ENCODE results near the gene PCNX4.
"Not testable (repeated sequence)": the region's sequence is repeated elsewhere in the genome, so short reads cannot be mapped to it uniquely, and the experiment has no call there.

Gene PCNX4

DNA sequence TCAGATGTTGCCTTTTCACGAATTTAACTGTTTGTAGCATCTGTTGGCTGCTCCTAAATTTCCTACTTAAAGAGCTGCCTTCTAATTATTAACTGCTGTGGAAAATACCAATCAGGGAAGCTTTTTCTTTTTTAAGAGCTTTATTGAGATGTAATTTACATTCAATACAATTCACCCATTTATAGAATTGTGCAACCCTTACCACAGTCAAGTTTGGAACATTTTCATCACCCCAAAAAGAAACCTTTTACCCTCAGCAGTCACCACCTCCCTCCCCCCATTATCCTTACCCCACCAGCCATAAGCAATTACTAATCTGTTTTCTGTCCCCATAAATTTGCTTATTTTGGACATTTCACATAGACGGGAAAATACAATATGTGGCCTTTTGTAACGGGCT, 1.4 kb downstream of the PCNX4 start:
- Mint-ChIP-seq H3K27me3 (ENCODE audit: low read depth) (no peaks in the 10 kb centered on the region), H3K27ac (peak overlapping the region; percentile 98), H3K4me1 (ENCODE audit: low read depth) (peaks cover 26% of the 10 kb centered on the region), H3K4me3 (peak overlapping the region; percentile 97), H3K9me3 (no peaks in the 10 kb centered on the region), H3K36me3 (ENCODE audit: low read depth) (peaks cover 17% of the 10 kb centered on the region)

DNA sequence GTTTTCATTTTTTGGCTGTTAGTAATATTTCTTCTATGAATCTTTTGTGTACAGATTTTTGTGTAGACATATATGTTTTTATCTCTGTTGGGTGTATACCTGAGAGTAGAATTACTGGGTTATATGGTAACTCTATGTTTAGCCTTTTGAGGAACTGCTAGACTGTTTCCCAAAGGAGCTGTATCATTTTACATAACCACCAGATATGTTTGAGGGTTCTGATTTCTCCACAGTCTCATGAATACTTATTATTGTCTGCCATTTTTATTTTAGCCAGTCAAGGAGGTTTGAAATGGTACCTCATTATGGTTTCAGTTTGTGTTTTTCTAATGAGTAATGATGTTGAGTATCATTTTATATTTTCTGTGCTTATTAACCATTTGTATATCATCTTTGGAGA, 1.9 kb downstream of the PCNX4 start:
- peaks cover 21% of the 10 kb centered on the region for H3K36me3 Mint-ChIP-seq (ENCODE audit: low read depth)
- peaks cover 26% of the 10 kb centered on the region for H3K4me1 Mint-ChIP-seq (ENCODE audit: low read depth)
- H3K27ac Mint-ChIP-seq, result peak overlapping the region; percentile 98
- H3K4me3 Mint-ChIP-seq, result peak overlapping the region; percentile 97
- H3K9me3 Mint-ChIP-seq, result no peaks in the 10 kb centered on the region
- no peaks in the 10 kb centered on the region for H3K27me3 Mint-ChIP-seq (ENCODE audit: low read depth)

DNA sequence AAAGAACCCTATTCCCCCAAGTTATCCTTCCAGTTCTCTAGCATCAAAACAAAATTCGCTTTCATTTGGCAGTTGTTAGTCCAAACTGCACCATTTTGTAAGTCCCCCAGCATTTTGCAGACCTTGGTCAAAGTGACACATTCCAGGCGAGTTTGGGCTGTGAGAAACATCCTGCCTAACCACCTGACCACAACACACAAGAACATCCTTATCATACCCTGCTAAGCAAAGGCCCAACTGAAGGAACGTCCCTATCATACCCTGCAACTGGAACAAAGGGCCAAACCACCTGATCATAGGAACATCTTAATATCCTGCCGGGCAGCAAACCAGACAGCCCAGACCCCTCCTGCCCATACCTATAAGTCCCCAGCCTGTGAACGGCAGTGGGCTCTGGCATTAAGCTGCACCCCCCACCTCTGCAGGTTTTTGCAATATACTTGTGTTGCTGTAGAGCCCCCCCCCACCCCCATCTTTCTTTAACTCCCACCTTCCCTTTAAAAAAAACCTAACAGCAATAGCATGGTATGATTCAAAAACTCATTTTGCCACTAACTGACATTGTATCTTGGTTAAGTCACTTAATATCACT, 2.7 kb downstream of the PCNX4 start:
- H3K4me1 Mint-ChIP-seq (ENCODE audit: low read depth), result peaks cover 26% of the 10 kb centered on the region

DNA sequence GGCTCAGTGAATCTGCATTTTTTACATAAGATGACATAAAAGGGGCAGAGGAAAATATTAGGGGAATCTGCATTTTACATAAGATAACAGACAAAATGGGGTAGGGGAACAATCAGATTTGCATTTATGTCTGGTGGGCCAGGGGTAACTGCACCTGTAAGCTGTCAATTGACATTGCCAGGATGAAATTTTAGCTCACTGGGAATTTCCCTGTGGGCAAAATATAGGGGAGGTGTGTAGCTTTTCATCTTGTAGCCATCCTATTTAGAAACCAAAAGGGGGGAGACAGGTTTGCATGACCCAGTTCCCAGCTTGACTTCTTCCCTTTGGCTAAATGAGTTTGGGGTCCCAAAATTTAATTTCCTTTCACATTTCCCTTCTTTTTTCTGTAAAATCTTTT, 3.5 kb downstream of the PCNX4 start:
- Mint-ChIP-seq H3K4me3 (no peak overlapping the region), H3K4me1 (ENCODE audit: low read depth) (peaks cover 31% of the 10 kb centered on the region), H3K27me3 (ENCODE audit: low read depth) (no peaks in the 10 kb centered on the region), H3K36me3 (ENCODE audit: low read depth) (peaks cover 24% of the 10 kb centered on the region), H3K27ac (no peak overlapping the region), H3K9me3 (no peaks in the 10 kb centered on the region)

More for the DNA sequence above, 2.7 kb downstream of the PCNX4 start:
- no peaks in the 10 kb centered on the region for H3K27me3 Mint-ChIP-seq (ENCODE audit: low read depth)
- peak overlapping the region; percentile 97 for H3K4me3 Mint-ChIP-seq
- peak overlapping the region; percentile 98 for H3K27ac Mint-ChIP-seq
- H3K36me3 Mint-ChIP-seq (ENCODE audit: low read depth), result peaks cover 21% of the 10 kb centered on the region
- H3K9me3 Mint-ChIP-seq, result no peaks in the 10 kb centered on the region

DNA sequence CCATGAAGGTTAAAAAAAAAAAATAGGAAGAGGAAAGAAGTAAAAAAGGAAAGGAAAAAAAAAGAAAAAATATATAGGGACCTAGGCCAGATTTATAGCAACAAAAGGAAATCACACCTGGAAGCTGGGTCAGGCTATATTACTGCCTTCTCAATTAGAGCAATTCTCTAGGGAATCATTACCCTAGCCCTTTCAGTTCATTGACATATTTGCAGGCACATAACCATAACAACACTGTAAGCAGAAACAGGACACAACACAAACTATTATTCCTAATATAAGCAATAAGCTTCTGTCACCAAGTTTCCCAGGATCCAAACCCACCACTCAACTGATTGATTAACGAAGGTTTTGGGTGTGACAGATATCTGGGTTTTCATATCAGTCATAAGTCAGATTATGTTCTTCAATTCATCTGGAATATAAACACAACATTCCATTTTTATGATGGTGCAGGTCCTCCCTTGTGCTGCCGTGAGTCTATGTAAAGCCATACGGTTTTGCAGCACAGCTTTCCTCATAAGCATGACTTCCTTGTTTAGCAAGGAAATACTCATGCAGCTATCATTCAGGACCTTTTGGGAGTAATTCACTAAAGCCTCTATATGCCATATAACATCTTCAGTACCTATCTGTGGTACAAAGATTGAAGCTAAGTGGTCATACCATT, 4.2 kb downstream of the PCNX4 start:
- Mint-ChIP-seq H3K4me3 (no peak overlapping the region), H3K27ac (no peak overlapping the region), H3K4me1 (ENCODE audit: low read depth) (peaks cover 29% of the 10 kb centered on the region)

DNA sequence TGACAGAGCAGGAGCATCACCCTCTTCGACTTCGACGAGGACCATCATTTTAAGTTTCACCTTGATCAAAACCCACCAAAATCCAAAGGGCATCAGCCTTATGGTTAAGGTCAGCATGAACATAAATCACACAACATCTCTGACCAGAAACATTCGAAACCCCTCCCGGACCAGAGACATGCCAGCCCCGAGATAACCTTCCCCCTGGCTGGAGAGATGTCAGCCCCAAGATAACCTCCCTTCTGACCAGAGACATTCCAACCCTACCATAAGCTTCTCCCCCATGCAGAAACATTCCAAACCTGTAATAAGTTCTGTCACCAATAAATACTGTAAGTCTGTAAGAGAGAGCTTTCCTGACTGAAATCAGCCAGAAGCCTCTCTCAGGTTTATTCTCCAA, 6.3 kb downstream of the PCNX4 start:
- H3K4me3 Mint-ChIP-seq, result no peak overlapping the region
- no peaks in the 10 kb centered on the region for H3K27me3 Mint-ChIP-seq (ENCODE audit: low read depth)
- peaks cover 28% of the 10 kb centered on the region for H3K36me3 Mint-ChIP-seq (ENCODE audit: low read depth)
- H3K9me3 Mint-ChIP-seq, result no peaks in the 10 kb centered on the region
- no peak overlapping the region for H3K27ac Mint-ChIP-seq
- H3K4me1 Mint-ChIP-seq (ENCODE audit: low read depth), result peaks cover 29% of the 10 kb centered on the region

More for the DNA sequence above, 4.2 kb downstream of the PCNX4 start:
- Mint-ChIP-seq H3K36me3 (ENCODE audit: low read depth) (peaks cover 24% of the 10 kb centered on the region), H3K27me3 (ENCODE audit: low read depth) (no peaks in the 10 kb centered on the region), H3K9me3 (no peaks in the 10 kb centered on the region)

DNA sequence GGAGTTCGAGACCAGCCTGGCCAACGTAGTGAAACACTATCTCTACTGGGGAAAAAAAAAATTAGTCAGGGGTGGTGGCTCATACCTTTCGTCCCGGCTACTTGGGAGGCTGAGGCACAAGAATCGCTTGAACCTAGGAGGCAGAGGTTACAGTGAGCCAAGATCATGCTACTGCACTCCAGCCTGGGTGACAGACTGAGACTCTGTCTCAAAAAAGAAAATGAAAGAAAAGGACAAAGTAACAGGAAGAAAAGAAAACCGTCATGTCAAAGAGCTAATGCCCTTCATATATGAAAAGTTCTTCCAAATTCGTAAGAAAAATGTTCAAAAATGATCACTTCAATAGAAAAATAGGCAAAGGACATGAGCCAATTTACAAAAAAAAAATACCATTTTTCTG, 8.1 kb downstream of the PCNX4 start:
- Mint-ChIP-seq H3K27ac (peak overlapping the region; percentile 71), H3K4me3 (peak overlapping the region; percentile 30), H3K36me3 (ENCODE audit: low read depth) (peaks cover 33% of the 10 kb centered on the region), H3K4me1 (ENCODE audit: low read depth) (peaks cover 16% of the 10 kb centered on the region)
- not testable (repeated sequence) for H3K9me3 Mint-ChIP-seq; H3K27me3 Mint-ChIP-seq (ENCODE audit: low read depth)

DNA sequence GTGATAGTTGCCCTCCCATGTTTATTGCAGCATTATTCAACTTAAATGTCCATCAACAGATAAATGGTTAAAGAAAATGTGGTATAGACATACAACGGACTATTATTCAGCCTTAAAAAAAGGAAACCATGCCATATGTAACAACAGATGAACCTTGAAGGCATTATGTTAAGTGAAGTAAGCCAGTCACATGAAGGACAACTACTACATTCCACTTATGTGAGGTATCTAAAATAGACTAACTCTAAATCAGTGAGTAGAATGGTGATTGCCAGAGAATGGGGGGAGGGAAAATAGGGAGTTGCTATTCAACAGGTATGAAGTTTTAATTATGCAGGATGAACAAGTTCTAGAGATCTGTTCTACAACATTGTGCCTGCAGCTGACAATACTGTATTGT, 10.1 kb downstream of the PCNX4 start:
- Mint-ChIP-seq H3K27ac (no peak overlapping the region), H3K4me3 (no peak overlapping the region), H3K36me3 (ENCODE audit: low read depth) (peaks cover 30% of the 10 kb centered on the region), H3K9me3 (no peaks in the 10 kb centered on the region), H3K4me1 (ENCODE audit: low read depth) (peaks cover 11% of the 10 kb centered on the region), H3K27me3 (ENCODE audit: low read depth) (no peaks in the 10 kb centered on the region)

DNA sequence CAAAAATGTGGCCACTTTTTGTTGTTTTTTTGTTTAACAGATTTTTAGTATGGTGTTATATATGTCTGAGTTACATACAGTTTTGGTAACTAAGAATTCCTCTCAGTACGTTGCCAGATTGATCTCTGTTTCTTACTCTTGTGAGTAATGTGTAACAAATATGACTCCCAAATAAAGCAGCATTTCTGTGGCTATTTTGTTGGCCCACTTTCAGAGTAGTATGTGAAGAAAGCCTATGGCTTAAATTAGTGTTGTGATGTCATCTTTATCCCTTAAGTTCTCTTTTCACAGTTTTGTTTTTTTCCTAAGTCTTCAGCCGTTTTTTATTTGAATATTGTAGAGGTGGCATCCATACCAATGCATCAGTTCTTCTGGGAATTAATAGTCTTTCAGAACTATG, 10.7 kb downstream of the PCNX4 start:
- Mint-ChIP-seq H3K4me3 (no peak overlapping the region), H3K4me1 (ENCODE audit: low read depth) (peaks cover 11% of the 10 kb centered on the region)

DNA sequence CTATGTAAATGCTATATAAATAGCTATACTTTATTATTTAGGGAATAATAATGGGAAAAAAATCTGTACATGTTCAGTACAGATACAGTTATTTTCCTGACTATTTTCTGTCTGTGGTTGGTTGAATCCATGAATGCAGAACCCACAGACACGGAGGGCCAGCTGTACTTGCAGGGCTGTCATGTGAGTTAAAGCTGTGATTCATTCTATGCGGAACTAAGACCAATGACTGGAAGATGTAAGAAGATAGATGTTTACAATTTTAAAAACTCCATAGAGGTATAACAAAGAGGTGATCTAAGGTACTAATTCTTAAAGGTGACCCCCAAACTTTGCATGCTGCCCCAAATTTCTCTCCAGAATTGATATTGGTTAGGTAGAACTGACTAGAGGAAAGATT, 14.6 kb downstream of the PCNX4 start:
- Mint-ChIP-seq H3K36me3 (ENCODE audit: low read depth) (peaks cover 30% of the 10 kb centered on the region), H3K27ac (no peak overlapping the region)

More for the DNA sequence above, 10.7 kb downstream of the PCNX4 start:
- no peak overlapping the region for H3K27ac Mint-ChIP-seq
- H3K36me3 Mint-ChIP-seq (ENCODE audit: low read depth), result peaks cover 30% of the 10 kb centered on the region
- H3K27me3 Mint-ChIP-seq (ENCODE audit: low read depth), result no peaks in the 10 kb centered on the region
- no peaks in the 10 kb centered on the region for H3K9me3 Mint-ChIP-seq

DNA sequence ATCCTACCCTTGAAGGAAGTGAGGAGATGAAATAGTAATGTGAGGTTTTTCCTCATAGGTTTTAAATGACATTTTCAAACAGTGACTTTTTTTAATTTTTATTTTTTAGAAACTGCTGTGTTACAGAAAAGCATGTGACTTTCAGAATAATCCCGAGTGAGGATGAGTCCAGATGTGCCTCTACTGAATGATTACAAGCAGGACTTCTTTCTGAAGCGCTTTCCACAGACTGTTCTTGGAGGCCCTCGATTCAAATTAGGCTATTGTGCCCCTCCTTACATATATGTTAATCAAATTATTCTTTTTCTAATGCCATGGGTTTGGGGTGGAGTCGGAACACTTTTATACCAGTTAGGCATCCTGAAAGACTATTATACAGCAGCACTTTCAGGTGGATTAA, 15.8 kb downstream of the PCNX4 start:
- H3K36me3 Mint-ChIP-seq (ENCODE audit: low read depth), result peaks cover 26% of the 10 kb centered on the region
- H3K4me1 Mint-ChIP-seq (ENCODE audit: low read depth), result peaks cover 17% of the 10 kb centered on the region
- no peaks in the 10 kb centered on the region for H3K27me3 Mint-ChIP-seq (ENCODE audit: low read depth)
- no peak overlapping the region for H3K4me3 Mint-ChIP-seq
- no peaks in the 10 kb centered on the region for H3K9me3 Mint-ChIP-seq
- no peak overlapping the region for H3K27ac Mint-ChIP-seq

More for the DNA sequence above, 14.6 kb downstream of the PCNX4 start:
- H3K4me1 Mint-ChIP-seq (ENCODE audit: low read depth), result peaks cover 16% of the 10 kb centered on the region
- no peaks in the 10 kb centered on the region for H3K9me3 Mint-ChIP-seq
- no peaks in the 10 kb centered on the region for H3K27me3 Mint-ChIP-seq (ENCODE audit: low read depth)
- no peak overlapping the region for H3K4me3 Mint-ChIP-seq

DNA sequence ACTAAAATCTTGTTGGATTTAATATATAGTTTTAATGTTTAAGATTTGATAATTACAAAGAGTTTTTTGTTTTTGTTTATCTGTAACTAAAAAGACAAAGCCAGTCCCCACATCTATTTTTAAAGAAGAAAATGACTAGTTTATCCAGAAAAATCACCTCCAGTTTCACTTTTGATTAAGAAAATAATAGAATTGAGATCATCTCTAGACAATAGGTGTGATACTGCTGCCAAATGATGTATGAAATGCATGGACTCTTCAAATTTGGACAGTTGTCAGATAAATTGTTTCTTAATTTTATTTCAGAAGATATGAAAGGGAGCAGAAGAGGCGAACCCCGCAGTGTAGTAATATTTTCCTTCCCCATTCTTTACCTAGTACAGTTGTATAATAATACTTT, 20.0 kb downstream of the PCNX4 start:
- no peak overlapping the region for H3K4me3 Mint-ChIP-seq
- H3K27ac Mint-ChIP-seq, result no peak overlapping the region
- no peaks in the 10 kb centered on the region for H3K9me3 Mint-ChIP-seq
- H3K4me1 Mint-ChIP-seq (ENCODE audit: low read depth), result peaks cover 17% of the 10 kb centered on the region
- H3K27me3 Mint-ChIP-seq (ENCODE audit: low read depth), result no peaks in the 10 kb centered on the region
- peaks cover 27% of the 10 kb centered on the region for H3K36me3 Mint-ChIP-seq (ENCODE audit: low read depth)

DNA sequence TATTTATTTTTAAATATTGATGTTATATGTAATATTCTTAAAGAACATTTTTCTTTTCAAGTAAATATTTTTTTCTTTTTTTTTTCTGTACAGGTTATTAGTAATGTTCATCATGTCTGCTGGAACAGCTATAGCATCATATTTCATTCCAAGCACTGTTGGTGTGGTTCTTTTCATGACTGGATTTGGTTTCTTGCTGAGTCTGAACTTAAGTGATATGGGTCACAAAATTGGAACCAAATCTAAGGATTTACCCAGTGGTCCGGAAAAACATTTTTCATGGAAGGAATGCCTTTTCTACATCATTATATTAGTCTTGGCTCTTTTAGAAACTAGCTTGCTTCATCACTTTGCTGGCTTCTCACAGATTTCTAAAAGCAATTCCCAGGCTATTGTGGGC, 23.2 kb downstream of the PCNX4 start:
- Mint-ChIP-seq H3K27ac (no peak overlapping the region), H3K9me3 (no peaks in the 10 kb centered on the region), H3K27me3 (ENCODE audit: low read depth) (no peaks in the 10 kb centered on the region), H3K36me3 (ENCODE audit: low read depth) (peaks cover 24% of the 10 kb centered on the region), H3K4me1 (ENCODE audit: low read depth) (peaks cover 14% of the 10 kb centered on the region), H3K4me3 (no peak overlapping the region)

DNA sequence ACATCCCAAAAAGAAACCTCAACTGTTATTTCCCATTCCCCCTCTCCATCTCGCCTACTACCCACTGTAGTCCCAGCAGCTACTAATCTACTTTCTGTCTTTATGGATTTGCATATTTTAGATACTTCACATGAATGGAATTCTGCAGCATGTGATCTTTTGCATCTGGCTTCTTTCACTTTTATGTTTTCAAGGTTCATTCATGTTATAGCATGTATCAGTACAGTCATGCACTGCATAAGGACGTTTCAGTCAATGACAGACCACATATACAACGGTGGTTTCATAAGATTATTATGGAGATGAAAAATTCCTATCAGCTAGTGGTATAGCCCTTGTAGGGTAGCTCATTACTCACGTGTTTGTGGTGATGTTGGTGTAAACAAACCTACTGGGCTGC, 24.5 kb downstream of the PCNX4 start:
- Mint-ChIP-seq H3K9me3 (no peaks in the 10 kb centered on the region), H3K27me3 (ENCODE audit: low read depth) (no peaks in the 10 kb centered on the region), H3K4me1 (ENCODE audit: low read depth) (peaks cover 11% of the 10 kb centered on the region), H3K27ac (no peak overlapping the region), H3K4me3 (no peak overlapping the region), H3K36me3 (ENCODE audit: low read depth) (peaks cover 18% of the 10 kb centered on the region)

DNA sequence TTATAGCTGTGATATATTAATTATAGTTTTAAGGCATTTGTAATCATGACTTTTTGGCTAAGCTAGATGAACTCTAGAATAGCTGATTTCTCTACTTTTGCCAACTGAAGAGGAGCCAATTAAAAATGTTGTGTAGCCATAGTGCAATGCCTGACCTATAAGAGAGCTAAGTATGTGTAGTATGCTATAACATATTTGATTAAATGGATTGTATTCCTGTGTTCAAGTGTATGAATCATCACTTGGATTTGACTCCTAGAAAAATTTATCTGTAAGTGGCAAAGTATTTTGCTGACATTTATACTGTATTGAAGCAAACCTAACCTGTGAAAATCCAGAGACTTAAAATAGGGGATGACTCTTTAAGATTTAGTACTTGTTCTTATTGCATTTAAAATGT, 34.2 kb downstream of the PCNX4 start:
- peaks cover 65% of the 10 kb centered on the region for H3K36me3 Mint-ChIP-seq (ENCODE audit: low read depth)
- no peak overlapping the region for H3K4me3 Mint-ChIP-seq
- H3K27ac Mint-ChIP-seq, result no peak overlapping the region
- peaks cover 7% of the 10 kb centered on the region for H3K4me1 Mint-ChIP-seq (ENCODE audit: low read depth)
- H3K9me3 Mint-ChIP-seq, result no peaks in the 10 kb centered on the region
- H3K27me3 Mint-ChIP-seq (ENCODE audit: low read depth), result no peaks in the 10 kb centered on the region

Measured in T-helper 1 cell treated with Interleukin-12 subunit alpha and Interleukin-12 subunit beta and Interleukin-4 antibody, amounts not matched to agents 30 μg/mL and 1 μg/mL, for 36 hours (primary cell).